HFFc6 (cell line): ENCODE measurements around the gene MRM1. TPM values are rescaled to one million over a fixed set of nuclear protein-coding genes. Genes with fewer than 3 reads are reported as not detected.

Experiments
- DNase-seq: peaks from one replicate; pipeline ENCODE4 v3.0.0-alpha.2; 2018
- H3K27ac Mint-ChIP-seq: 2 replicates; pipeline ENCODE4 v1.8.0; 2020; ENCODE audit warnings: mild to moderate bottlenecking, mixed read lengths
- H3K27me3 Mint-ChIP-seq: 2 replicates; pipeline ENCODE4 v1.8.0; 2021; ENCODE audit warnings: mild to moderate bottlenecking, moderate library complexity, mixed read lengths; ENCODE audit not compliant: insufficient read depth
- H3K36me3 Mint-ChIP-seq: 2 replicates; pipeline ENCODE4 v1.8.0; 2021; ENCODE audit warnings: low read depth, mixed read lengths
- H3K4me1 Mint-ChIP-seq: 2 replicates; pipeline ENCODE4 v1.8.0; 2020; ENCODE audit warnings: low read depth, mixed read lengths
- H3K4me3 Mint-ChIP-seq: 2 replicates; pipeline ENCODE4 v1.8.0; 2020; ENCODE audit warnings: mild to moderate bottlenecking, moderate library complexity, mixed read lengths
- H3K9me3 Mint-ChIP-seq: 2 replicates; pipeline ENCODE4 v1.8.0; 2020; ENCODE audit warnings: mild to moderate bottlenecking, mixed read lengths
- CTCF ChIP-seq: fragments of 200-600 bp; sonication (generic); IDR thresholded peaks from 2 replicates; pipeline ENCODE4 v1.5.0; 2021; ENCODE audit warnings: antibody characterized with exemption, mild to moderate bottlenecking
- total RNA-seq, 6 experiments: library from RNA; stranded (reverse); fragmentation: NEBNext Ultra II Directional; extraction: Animal tissue kit (Norgen Biotek cat#: 25700); gene quantifications; 2 replicates in 1 of 6; 3 replicates in 5 of 6; pipeline ENCODE4 v1.2.3, GENCODE V29; 2021

Gene MRM1
- total RNA-seq, 6 experiments from 2014 or later = 7.3 to 11.4 (median 7.9) TPM

- Mint-ChIP-seq H3K9me3 (no peaks in the 10 kb centered on the region), H3K27ac (no peak overlapping the region), H3K27me3 (no peaks in the 10 kb centered on the region), H3K4me3 (no peak overlapping the region), H3K4me1 (peaks cover 24% of the 10 kb centered on the region), H3K36me3 (no peaks in the 10 kb centered on the region)
- no peak; the same call in 1 of the 2 replicates for TF ChIP-seq CTCF
- no peak for DNase-seq
Measured at GRCh38 chr17:36597866-36598777, 3.3 kb upstream of the MRM1 start.

- no peaks in the 10 kb centered on the region for H3K27me3 Mint-ChIP-seq
- H3K4me1 Mint-ChIP-seq = peaks cover 24% of the 10 kb centered on the region
- no peak overlapping the region for H3K27ac Mint-ChIP-seq
- no peak for DNase-seq
- no peak overlapping the region for H3K4me3 Mint-ChIP-seq
- H3K36me3 Mint-ChIP-seq = no peaks in the 10 kb centered on the region
- no peaks in the 10 kb centered on the region for H3K9me3 Mint-ChIP-seq
- no peak for TF ChIP-seq CTCF
Measured at GRCh38 chr17:36598951-36599401, 2.4 kb upstream of the MRM1 start.

GRCh38 chr17:36599546-36600250 lies 1.7 kb upstream of the MRM1 start:
- H3K9me3 Mint-ChIP-seq = no peaks in the 10 kb centered on the region
- peak overlapping the region; percentile 94; the same call in 1 of the 2 replicates for H3K4me3 Mint-ChIP-seq
- no peak for TF ChIP-seq CTCF
- no peaks in the 10 kb centered on the region for H3K36me3 Mint-ChIP-seq
- 0 out of 2 replicates have a peak overlapping the region, but pooled peaks have one; percentile 92 for H3K27ac Mint-ChIP-seq
- H3K27me3 Mint-ChIP-seq = no peaks in the 10 kb centered on the region
- peaks cover 30% of the 10 kb centered on the region for H3K4me1 Mint-ChIP-seq
- DNase-seq = no peak

- peaks cover 3% of the 10 kb centered on the region; the same call in 1 of the 2 replicates for H3K27me3 Mint-ChIP-seq
- no peaks in the 10 kb centered on the region for H3K9me3 Mint-ChIP-seq
- peaks cover 3% of the 10 kb centered on the region; the same call in 1 of the 2 replicates for H3K36me3 Mint-ChIP-seq
- peak overlapping the region; percentile 92 for H3K27ac Mint-ChIP-seq
- DNase-seq = no peak
- H3K4me1 Mint-ChIP-seq = peaks cover 34% of the 10 kb centered on the region
- H3K4me3 Mint-ChIP-seq = peak overlapping the region; percentile 94
- no peak for TF ChIP-seq CTCF
Measured at GRCh38 chr17:36600465-36600864, 918 bp upstream of the MRM1 start.

- no peak for DNase-seq
- Mint-ChIP-seq H3K27me3 (peaks cover 3% of the 10 kb centered on the region; the same call in 1 of the 2 replicates), H3K9me3 (no peaks in the 10 kb centered on the region), H3K4me1 (peaks cover 39% of the 10 kb centered on the region), H3K4me3 (peak overlapping the region; percentile 94), H3K27ac (peak overlapping the region; percentile 92), H3K36me3 (peaks cover 7% of the 10 kb centered on the region; the same call in 1 of the 2 replicates)
- TF ChIP-seq CTCF = peak; percentile 22; the same call in 1 of the 2 replicates
Measured at GRCh38 chr17:36600936-36601302, 464 bp upstream of the MRM1 start.
